Measurements from ENCODE around the gene FES. TPM values are rescaled to one million over a fixed set of nuclear protein-coding genes. Genes with fewer than 3 reads are reported as not detected.

FES gene
- polyA plus RNA-seq, 3 donors: 17.2 to 18.6 (median 17.3) TPM

DNA sequence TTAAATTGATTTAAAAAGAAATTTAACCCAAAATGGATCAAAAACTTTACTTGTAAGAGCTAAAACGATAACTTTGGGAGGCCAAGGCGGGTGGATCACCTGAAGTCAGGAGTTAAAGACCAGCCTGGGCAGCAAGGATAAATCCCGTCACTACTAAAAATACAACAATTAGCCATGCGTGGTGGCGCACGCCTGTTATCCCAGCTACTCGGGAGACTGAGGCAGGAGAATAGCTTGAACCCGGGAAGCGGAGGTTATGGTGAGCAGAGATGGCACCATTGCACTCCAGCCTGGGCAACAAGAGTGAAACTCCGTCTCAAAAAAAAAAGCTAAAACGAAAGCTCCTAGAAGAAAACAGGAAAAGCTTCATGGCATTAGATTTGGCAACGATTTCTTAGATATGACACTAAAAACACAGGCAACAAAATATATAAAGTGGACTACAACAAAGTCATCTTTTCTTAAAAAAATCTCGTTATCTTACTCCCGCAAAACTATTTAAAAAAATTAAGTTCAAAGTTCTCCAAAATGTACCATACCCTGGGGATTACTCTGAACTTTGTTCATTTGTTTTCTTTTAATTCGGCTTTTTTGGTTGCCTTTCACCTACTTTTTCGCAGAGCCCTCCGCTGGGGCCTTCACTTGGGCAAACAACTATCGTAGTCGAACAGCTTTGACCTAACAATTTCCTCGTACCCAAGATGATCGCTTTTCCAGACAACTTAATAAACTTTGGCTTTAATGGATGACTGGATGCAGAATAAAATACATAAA, 45.1 kb downstream of the FES start:
- DNase-seq: no peak

- no peak for DNase-seq
Measured at GRCh38 chr15:90930861-90931574, 46.7 kb downstream of the FES start.

DNA sequence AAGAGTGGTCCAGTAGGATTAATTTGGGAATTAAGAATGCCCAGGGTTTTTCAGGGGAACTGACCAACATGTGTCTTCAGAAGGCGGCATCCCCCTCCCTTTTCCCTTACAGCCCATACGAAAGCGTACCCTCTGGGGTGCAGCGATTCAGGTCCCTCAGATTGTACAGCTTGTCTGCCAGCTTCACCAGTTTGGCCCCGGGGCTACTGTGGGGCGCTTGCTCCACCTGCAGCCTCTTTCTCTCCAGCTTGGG, 47.2 kb downstream of the FES start:
- DNase-seq: no peak

GRCh38 chr15:90931828-90932659, 47.7 kb downstream of the FES start, which contains the start of gene HDDC3:
Gene HDDC3 (minus strand): TSS chr15:90932549. CDS start chr15:90932540, 9 bp downstream.
- DNase-seq: peak; percentile 81

DNA sequence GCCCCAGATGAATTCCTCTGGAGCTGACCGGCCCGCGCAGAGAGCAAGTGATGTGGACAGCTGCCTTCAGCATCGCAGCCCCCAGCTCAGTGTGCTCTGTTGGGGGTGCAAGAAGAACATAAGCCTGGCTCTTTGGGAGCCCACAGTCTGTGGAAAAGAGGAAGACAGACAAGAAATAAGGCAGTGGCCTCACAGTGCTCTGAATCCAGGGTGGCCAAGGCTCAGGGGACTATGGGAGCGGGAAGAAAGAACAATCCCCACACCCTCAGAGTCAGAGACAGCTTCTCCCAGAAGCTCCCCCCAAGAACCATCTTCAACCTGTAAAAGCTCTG, 48.3 kb downstream of the FES start:
- no peak for DNase-seq

GRCh38 chr15:90933301-90933700, 49.0 kb downstream of the FES start:
- no peak for DNase-seq

DNA sequence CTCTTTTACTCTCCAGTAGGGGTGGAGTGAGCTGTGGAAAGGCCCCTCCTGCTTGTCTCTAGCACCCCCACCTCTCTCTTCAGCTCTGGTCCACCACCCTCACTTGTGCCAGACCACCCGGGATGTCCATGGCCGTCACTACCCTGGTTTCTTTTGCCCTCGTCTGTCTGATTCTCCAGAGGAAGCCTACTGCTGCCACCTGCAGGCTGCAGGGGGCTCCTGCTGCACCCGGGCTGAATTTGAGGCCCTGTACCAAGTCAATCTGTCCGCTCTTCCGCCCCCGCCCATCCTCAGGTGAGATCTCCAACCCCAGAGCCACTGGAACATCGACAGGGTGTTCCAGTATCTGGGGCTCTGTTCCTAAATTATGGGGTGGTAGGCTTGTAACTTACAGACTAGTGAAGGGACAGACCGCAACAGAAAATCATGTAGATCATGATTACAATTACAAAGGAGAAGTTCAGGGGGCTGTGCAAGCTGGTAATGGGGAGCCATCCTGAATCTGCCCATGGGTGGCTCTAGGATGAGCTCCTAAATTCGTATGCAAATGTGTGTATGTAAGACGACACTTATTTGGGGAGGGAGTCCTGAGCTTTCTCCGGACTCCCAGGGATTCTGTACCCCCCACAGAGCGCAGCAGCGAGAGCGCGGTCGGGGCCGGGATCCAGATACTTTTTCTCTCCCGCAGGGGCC, 50.1 kb downstream of the FES start:
- DNase-seq: peak; percentile 84

DNA sequence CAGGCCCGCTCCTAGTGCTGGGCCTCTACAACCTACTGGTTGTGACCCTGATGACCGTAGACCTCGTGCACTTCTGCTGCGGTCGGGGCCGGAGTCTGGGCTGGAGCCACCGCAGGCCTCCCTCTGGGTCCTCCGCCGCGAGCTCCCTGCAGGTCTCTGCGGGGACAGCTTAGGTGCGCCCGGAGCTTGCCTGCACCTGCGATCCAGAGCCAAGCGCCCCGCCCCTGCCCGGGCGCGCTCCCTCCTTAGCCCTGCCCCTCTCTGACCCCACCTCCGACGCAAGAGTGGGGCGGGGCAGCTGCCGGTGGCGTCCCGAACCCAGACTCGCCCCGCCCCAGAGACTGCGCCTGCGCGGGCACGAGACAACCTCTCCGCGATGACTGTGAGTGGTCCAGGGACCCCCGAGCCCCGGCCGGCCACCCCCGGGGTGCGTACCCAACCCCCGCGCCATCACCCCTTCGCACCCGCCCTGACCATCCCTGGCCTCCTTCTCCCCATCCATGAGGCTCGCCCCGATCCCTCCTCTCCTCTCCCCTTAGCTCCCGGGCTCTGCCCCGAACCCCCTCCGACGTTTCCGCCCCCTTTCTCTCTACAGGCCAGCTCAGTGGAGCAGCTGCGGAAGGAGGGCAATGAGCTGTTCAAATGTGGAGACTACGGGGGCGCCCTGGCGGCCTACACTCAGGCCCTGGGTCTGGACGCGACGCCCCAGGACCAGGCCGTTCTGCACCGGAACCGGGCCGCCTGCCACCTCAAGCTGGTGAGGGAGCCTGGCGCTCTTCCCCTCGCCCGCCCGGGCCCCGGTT, 50.8 kb downstream of the FES start, which contains the start of gene UNC45A:
UNC45A (plus strand) TSS at position 337 of the 803 bp plus-strand sequence; CDS start at position 377, 40 bp downstream.
- DNase-seq: peak; percentile 91

DNA sequence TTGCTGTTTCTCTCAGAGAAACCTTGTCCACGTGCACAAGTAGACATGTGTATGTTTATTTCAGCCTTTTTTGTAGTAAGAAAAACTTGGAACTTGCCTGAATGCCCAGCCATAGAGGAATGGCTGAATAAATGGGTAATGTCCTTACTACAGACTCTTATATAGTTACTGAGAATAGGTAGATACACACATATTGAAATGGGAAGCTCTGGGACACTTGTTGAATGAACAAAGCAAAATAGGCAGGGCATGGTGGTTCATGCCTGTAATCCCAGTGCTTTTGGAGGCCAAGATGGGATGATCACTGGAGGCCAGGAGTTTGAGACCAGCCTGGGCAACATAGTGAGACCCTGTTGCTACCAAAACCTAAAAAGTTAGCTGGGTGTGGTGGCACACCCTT, 52.5 kb downstream of the FES start:
- DNase-seq: no peak

DNA sequence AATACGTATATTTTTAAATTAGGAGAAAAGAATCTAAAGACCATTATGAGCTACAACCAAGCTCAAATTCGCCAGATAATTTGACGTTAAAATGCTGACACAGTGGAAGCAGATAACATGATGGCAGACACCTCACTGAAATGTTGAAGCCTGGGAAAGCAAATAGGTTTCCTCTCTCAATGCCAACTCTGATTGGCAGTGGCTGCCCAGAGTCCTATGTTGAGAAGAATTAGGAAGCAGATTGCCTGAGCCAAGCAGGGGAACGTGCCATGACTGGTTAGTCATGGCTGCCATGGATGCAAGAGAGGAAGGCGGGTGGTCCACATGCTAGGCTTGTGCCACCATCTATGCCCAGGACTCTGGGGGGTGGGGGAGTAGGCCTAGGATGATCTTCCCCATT, 54.0 kb downstream of the FES start:
- DNase-seq: no peak

- DNase-seq: no peak
Measured at GRCh38 chr15:90939756-90940155, 55.5 kb downstream of the FES start.

DNA sequence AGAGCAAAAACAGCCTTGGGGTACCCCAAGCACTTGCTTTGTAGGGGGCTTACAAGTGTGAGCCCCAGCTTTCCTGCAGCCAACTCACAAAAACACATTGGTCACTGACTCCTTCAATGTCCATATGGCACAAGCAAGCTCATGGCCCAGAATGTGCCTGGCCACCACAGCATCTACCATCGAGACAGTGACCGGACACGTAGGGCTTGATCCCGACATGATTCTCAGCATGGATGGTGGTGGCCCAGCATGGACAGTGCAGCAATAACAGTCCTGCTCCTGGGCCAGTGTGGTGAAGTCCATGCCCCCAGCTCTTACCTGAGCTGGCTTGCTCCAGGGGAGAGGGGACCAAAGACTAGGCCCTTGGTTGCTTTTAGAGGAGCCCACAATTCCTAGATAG, 56.7 kb downstream of the FES start:
- DNase-seq: no peak

GRCh38 chr15:90942354-90943120, 58.2 kb downstream of the FES start:
- DNase-seq: no peak

DNA sequence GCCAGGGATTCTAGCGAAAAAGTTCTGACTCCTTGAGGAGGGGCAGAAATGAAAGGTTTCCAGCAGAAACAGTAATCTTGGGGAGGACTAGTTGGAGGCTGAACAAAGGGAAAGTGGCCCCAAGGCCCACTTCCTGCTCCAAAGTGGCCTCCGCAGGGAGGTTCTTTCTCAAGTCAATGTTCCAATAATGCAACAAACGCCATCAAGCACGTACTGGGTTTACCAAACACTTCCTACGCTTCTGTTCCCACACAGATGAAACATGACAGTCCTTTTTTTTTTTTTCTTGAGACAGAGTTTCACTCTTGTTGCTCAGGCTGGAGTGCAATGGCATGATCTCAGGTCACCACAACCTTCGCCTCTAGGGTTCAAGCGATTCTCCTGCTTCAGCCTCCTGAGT, 60.8 kb downstream of the FES start:
- DNase-seq: no peak

Other genes starting within 250 kb of the FES start
- 10 to 100 TPM; 11.2 to 13.6 (median 13.5) TPM for gene BLM, start 167.2 kb upstream of the FES start, polyA plus RNA-seq (ENCODE audit: insufficient read length in 3 of 3)
- 10 to 100 TPM; 43.6 to 54.6 (median 50.6) TPM for gene FURIN, start 15.9 kb upstream of the FES start, polyA plus RNA-seq (ENCODE audit: insufficient read length in 3 of 3)
- gene MAN2A2, start 18.8 kb downstream of the FES start, polyA plus RNA-seq (ENCODE audit: insufficient read length in 3 of 3): 10 to 100 TPM; 46.5 to 66.1 (median 60.6) TPM
- 10 to 100 TPM; 19.2 to 20.1 (median 19.9) TPM for gene HDDC3, start 48.0 kb downstream of the FES start, polyA plus RNA-seq (ENCODE audit: insufficient read length in 3 of 3)
- 10 to 100 TPM; 71.9 to 76.7 (median 73.3) TPM for gene UNC45A, start 50.8 kb downstream of the FES start, polyA plus RNA-seq (ENCODE audit: insufficient read length in 3 of 3)
- gene RCCD1, start 70.4 kb downstream of the FES start, polyA plus RNA-seq (ENCODE audit: insufficient read length in 3 of 3): 10 to 100 TPM; 16.6 to 19.7 (median 19.4) TPM
- 10 to 100 TPM; 66.9 to 84.0 (median 77.9) TPM for gene PRC1, start 110.0 kb downstream of the FES start, polyA plus RNA-seq (ENCODE audit: insufficient read length in 3 of 3)
- gene VPS33B, start 138.1 kb downstream of the FES start, polyA plus RNA-seq (ENCODE audit: insufficient read length in 3 of 3): 10 to 100 TPM; 17.1 to 22.9 (median 19.3) TPM
- gene SV2B, start 215.8 kb downstream of the FES start, polyA plus RNA-seq (ENCODE audit: insufficient read length in 3 of 3): under 1 TPM; 0.12 to 0.97 (median 0.97) TPM